NCI-H1105 treated with DMSO at 0.1 percent for 48 hours (cell line): ENCODE measurements around the gene TCTN1.

Experiments used
- DNase-seq: peaks from one replicate; lab custom pipeline; 2025; lab: John Stamatoyannopoulos, UW

Gene TCTN1

DNA sequence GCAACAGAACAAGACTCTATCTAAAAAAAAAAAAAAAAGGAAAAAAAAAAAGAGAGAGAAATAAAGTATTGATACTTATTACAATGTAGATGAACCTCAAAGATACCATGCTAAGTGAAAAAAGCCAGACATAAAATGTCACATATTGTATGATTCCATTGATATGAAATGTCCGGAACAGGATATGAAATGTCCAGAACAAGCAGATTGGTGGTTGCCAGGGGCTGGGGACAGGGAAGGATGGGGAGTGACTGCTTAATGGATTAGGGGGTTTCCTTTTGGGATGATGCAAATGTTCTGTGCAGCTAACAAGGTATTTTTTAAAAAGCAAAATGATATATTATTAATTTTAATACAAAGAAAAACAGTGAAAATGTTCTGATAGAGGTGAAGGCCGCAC, 70.0 kb downstream of the TCTN1 start:
- DNase-seq = no peak

DNA sequence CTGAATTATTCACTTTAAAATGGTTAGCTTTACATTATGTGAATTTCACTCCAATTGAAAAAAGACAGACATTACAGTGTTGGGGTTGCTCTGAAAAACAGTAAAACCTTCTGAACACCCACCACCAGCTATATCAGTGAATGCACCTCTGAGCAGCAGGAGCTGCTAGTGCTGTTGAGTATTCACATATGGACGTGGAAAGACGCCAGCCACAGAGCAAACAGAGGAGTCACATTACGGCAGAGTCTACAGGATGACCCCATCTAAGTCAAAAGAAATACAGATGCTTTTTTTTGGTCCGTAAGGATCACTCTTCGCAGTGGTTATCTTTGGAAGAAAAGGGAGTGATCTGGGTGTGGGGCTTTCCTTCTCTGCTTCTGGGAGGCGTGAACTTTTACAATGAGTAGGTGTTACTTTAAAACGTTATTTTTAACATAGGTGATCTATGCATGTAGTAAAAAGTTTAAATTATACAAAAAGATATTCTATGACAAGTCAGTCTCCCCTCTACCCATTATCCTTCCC, 70.4 kb downstream of the TCTN1 start:
- DNase-seq = no peak

DNA sequence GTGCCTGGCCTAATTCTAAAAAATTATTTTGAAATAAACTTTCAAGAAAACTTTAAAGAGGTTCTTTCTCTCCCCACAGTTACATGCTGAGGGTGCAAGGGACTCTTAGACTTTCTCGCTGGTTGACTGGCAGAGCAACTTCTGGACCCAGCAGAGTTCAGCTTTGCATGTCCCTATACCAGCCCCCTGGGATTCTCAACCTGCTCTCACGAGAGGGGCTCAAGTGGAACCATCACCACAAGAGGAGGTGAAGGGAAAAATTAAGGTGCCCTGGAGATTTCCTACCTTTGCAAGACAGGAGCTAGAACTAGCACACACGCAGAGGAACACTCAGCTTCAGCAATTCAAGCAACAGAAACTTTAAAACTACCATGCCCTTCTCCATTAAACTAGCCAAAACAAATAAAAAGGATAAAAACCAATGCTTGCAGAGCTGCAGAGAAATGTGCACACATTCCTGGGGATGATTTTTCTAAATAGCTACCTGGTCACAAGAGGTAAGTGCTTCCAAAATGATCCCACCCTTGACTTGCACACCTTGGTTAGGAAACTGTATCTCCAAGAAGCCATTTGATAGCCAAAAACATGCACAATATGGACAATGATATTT, 72.5 kb downstream of the TCTN1 start:
- DNase-seq = no peak

DNA sequence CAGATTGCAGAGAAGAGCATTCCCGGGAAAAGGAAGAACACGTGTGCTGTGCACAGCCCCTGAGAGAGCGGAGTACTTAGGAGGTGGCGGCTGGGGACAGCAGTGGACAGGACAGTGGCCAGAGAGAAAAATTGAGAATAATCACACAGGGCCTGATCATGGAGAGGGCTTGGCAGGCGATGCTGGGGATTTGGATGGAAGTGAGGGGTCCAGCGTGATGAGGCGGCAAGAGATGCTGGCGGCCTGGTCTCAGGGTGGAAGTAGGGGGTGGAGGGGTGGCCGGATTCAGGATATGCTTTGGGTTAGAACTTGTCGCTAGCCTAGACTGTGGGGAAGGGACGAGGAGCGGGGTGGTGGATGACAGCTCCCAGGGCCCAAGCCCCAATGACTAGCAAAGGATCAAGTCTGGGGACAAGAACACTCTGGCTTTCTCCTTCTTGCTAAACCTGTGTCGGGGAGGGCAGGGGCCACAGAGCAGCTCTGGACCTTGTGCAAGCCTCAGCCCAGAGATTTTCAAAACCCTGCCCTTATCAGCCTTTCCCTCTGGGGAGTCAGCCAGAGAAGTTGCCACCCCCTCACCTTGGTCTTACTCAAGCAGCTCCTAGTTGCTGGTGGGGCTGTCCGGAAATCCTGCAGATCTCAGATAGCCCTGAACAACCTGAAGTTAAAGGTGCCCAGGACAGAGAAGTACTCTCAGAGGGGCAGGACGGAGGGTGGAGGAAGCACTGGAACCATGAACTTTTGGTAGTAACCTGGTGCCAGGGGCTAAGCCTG, 73.7 kb downstream of the TCTN1 start:
- no peak for DNase-seq

DNA sequence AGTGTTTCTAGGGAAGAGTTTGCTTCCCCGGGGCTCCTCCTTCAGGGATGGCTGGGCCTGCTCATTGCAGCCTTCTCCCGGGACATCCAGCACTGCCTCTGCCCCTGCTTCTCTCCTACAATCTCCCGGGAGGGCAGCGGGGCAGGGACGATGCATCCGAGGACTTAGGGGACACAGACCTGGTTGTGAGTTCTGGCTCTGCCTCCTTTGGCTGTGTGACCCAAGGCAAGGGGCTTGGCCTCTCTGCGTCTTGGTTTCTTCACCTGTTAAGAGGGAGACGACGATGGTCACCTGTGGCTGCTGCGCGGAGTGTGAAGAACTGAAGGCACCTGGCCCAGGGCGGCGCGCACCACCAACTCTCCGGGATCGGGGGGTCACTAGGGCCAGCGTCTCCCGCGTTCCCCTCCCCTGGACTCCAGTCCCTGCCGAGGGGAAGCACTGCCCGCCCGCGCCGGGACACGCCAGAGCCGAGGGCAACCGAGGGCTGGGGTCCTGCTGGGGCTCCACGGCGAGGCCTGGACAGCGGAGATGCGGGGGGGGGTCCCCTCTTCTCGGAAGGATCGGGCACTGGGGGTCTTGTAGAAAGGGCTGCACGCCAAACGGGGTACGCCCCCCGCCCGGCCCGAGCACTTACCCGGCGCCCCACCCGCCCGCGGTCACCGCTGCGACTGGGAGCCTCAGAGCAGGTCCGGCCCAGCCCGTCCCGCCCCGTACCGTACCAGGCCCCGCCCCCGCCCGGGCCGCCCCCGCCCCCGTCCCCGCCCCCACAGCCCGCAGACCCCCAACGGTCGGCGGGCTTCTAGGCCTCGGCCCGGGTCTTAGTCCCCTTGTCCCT, 74.7 kb downstream of the TCTN1 start, which contains the start of gene HVCN1:
HVCN1 (minus strand) TSS at position 670 of the 835 bp plus-strand sequence. CDS start 5,870 bp downstream, outside the sequence.
- DNase-seq = no peak

GRCh38 chr12:110689281-110690126, 75.6 kb downstream of the TCTN1 start:
- DNase-seq = no peak

- no peak for DNase-seq
Observed at GRCh38 chr12:110690127-110690430, 76.2 kb downstream of the TCTN1 start.

DNA sequence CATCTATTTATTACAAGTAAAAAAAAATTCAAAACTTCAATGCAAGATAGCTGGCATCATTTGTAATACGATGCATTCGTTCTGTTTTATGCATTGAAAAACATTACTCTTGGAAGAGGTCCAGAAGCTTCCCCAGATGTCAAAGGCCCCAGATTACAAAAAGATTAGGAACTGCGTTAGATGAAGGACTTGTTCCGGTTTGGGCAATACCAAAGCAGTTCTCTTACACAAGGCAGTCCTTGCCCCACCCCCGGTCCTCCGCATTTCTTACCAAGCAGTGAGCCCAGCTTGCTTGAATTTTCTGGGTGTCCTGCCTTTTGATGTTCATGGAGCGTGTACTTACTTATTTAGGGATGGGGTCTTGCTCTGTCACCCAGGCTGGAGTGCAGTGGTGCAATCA, 79.8 kb downstream of the TCTN1 start:
- DNase-seq = no peak

DNA sequence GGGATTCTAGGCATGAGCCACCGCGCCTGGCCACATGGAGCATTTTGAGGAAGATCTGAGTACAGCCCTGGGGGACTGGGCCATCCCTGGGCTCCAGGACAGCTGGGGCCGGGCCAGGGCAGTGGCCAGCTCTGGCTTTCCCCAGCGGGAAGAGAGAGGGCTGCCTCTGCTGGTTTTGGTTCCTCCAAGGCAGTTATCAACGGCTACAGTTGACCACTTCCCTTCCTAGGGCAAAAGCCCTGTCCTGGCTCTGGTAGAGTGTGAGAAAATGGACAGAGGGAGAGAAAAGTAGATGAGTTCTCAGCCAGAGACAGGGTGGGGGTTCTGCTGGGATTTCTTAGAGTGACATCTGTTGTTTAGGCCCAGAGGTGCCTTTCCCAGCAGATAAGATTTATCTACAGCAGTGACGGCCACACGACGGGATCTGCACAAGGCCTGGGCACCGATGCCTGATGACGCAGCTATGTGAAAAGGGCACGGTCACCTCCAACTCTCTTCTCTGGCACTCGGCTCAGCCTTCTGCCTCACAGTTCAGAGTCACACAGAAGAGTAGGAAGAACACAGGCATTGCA, 80.5 kb downstream of the TCTN1 start:
- no peak for DNase-seq

- no peak for DNase-seq
Observed at GRCh38 chr12:110696283-110696682, 82.4 kb downstream of the TCTN1 start.

DNA sequence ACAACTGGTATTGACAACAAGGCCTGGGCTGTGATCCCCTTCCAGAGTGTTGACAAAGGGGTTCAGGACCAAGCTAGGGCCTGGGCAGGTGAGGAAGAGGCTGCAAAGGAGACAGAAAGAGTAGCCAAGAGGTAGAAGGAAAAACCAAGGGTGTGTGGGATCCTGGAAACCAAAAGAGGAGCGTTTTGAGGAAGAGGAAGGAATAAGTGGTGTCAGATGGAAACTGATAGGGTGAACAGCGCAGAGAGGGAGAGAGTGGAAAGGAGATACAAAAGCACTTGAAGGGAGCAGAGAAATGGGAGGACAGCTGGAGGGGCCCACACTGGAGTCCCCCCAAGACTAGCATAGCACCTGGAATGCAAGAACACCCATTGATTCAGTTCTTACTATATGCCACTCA, 83.3 kb downstream of the TCTN1 start:
- no peak for DNase-seq

GRCh38 chr12:110698171-110698902, 84.4 kb downstream of the TCTN1 start:
- peak; percentile 12 for DNase-seq
